Testis (tissue), 3 donors: ENCODE results near the gene ARAP1. TPM values are rescaled to one million over a fixed set of nuclear protein-coding genes. Genes with fewer than 3 reads are reported as not detected.

Experiments used
- DNase-seq: peaks from one replicate; pipeline ENCODE4 v3.0.0-alpha.2; 2019
- H3K27ac ChIP-seq, 2 donors: fragments of 200-600 bp; sonication (generic); one replicate each; pipeline ENCODE4 v1.5.1; 2019
- H3K27me3 ChIP-seq: fragments of 200-600 bp; sonication (generic); one replicate; pipeline ENCODE4 v1.5.1; 2019
- H3K36me3 ChIP-seq: fragments of 200-600 bp; sonication (generic); one replicate; pipeline ENCODE4 v1.5.1; 2017; ENCODE audit warnings: low read depth; ENCODE audit errors: missing control alignments
- H3K4me1 ChIP-seq: fragments of 200-600 bp; sonication (generic); one replicate; pipeline ENCODE4 v1.5.1; 2019
- H3K4me3 ChIP-seq, 2 donors: fragments of 200-600 bp; sonication (generic); one replicate each; pipeline ENCODE4 v1.5.1; 2017 to 2019
- H3K9me3 ChIP-seq: fragments of 200-600 bp; sonication (generic); one replicate; pipeline ENCODE4 v1.5.1; 2017
- POLR2A ChIP-seq: fragments of 450-650 bp; IDR thresholded peaks from one replicate; pipeline ENCODE4 v1.6.1; 2017; ENCODE audit warnings: antibody characterized with exemption, mild to moderate bottlenecking, moderate library complexity
- WGBS, 2 donors: methylation state at CpG; one replicate each; pipeline ENCODE4 v1.1.5; 2018; 5-methylcytosine and 5-hydroxymethylcytosine counted together
- intact Hi-C: fragments of 100-400 bp; cut with DNase I; formaldehyde crosslinking; loops from one replicate; pipeline ENCODE4 v1.15.1; 2023; ENCODE audit warnings: low total_unique reads
- polyA plus RNA-seq: library from polyadenylated mRNA; stranded (reverse); fragments of 350-450 nt; fragmentation: Illumina TruSeq; extraction: RNeasy Lipid Tissue Mini Kit (QIAGEN cat#74804); gene quantifications from one replicate; pipeline ENCODE4 v1.2.3, GENCODE V29; 2014; ENCODE audit warnings: low read depth, low replicate concordance; ENCODE audit not compliant: insufficient read depth
- total RNA-seq, 2 donors: library from RNA; depleted of rRNA; stranded (reverse); fragments of >200 nt; gene quantifications; one replicate each; pipeline ENCODE4 v1.2.3, GENCODE V29; 2016
- TF ChIP-seq, protein P1 (sequence below), 3 experiments: fragments of 450-650 bp in 2 of 3; fragments of 200-600 bp in 1 of 3; sonication (generic) in 1 of 3; IDR thresholded peaks; one replicate each; pipeline ENCODE4 v1.5.1; 2016 to 2019; ENCODE audit warnings: antibody characterized with exemption in 3 of 3, mild to moderate bottlenecking in 2 of 3, moderate library complexity in 1 of 3

Gene ARAP1
- total and polyA plus RNA-seq, 3 donors from 2014 or later = 46.9 to 88.3 (median 65.2) TPM

DNA sequence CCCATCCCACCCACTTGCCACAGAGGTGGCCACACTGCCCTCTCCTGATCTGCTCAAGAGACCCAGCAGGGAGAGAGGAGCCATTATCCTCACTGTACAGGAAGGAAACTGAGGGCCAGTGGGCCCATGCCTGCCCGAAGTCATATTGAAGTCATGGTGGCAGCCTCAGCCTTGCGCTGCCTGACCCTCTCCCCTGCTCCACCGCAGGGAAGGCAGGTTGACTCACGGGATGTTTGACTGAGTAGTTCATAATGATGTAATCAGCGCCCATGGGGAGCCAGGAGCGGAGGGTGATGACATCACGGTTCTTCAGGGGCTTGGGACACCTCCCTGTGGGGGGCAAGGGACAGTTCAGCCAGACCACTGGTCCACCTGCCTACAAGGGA lies 6.1 kb upstream of the ARAP1 start:
- Histone ChIP-seq H3K9me3 (no peaks in the 10 kb centered on the region), H3K4me3 (no peak overlapping the region), H3K27me3 (no peaks in the 10 kb centered on the region), H3K4me1 (no peaks in the 10 kb centered on the region), H3K36me3 (no peaks in the 10 kb centered on the region), H3K27ac (no peak overlapping the region)
- intact Hi-C loops = no loop called here
- WGBS, 2 donors = 96 to 100% methylated on average over 5 to 7 of the region's 7 CpGs
- DNase-seq = no peak
- TF ChIP-seq POLR2A = no peak
- TF ChIP-seq, protein P1, sequence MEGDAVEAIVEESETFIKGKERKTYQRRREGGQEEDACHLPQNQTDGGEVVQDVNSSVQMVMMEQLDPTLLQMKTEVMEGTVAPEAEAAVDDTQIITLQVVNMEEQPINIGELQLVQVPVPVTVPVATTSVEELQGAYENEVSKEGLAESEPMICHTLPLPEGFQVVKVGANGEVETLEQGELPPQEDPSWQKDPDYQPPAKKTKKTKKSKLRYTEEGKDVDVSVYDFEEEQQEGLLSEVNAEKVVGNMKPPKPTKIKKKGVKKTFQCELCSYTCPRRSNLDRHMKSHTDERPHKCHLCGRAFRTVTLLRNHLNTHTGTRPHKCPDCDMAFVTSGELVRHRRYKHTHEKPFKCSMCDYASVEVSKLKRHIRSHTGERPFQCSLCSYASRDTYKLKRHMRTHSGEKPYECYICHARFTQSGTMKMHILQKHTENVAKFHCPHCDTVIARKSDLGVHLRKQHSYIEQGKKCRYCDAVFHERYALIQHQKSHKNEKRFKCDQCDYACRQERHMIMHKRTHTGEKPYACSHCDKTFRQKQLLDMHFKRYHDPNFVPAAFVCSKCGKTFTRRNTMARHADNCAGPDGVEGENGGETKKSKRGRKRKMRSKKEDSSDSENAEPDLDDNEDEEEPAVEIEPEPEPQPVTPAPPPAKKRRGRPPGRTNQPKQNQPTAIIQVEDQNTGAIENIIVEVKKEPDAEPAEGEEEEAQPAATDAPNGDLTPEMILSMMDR (IDR thresholded peaks at IDR 0.05) = no peak

DNA sequence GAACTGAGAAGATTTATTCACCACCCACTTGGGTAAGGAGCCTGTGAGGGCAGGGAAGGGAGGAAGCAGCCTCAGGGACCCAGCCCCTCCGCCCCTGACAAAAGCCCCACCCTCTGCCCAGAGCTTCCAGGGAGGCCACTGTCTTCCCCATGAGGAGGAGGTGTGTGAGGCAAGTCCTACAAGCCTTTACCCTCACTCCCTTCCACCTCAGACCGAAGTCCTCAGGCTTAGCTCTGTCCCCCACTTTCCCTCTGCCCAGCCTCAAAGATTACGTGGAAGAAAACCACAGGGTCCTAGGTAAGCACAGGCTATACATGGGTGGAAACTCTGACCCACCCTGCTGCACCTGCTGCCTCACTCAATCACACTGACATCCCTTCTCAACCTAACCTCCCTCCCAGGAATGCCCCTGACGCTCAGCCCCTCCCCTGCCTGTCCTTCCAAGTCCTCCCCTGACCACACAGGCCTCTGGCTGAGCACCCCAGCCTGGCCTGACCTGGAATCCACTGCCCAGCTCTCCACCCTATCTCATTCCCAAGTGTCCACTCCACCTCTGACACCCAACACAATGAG lies 3.6 kb upstream of the ARAP1 start:
- intact Hi-C loops = no loop called here
- H3K27ac ChIP-seq = no peak overlapping the region
- no peak for TF ChIP-seq POLR2A
- TF ChIP-seq, protein P1 (IDR thresholded peaks at IDR 0.05) = no peak
- DNase-seq = no peak
- no peaks in the 10 kb centered on the region for H3K36me3 ChIP-seq
- no peaks in the 10 kb centered on the region for H3K27me3 ChIP-seq
- H3K4me1 ChIP-seq = no peaks in the 10 kb centered on the region
- no peak overlapping the region for H3K4me3 ChIP-seq
- H3K9me3 ChIP-seq = no peaks in the 10 kb centered on the region
- 86 to 90% methylated on average over 3 to 4 of the region's 4 CpGs for WGBS, 2 donors

GRCh38 chr11:72754544-72755155 lies 2.4 kb upstream of the ARAP1 start:
- TF ChIP-seq, protein P1 (IDR thresholded peaks at IDR 0.05) = no peak
- Histone ChIP-seq H3K4me3 (no peak overlapping the region), H3K27ac (no peak overlapping the region), H3K4me1 (no peaks in the 10 kb centered on the region), H3K9me3 (no peaks in the 10 kb centered on the region), H3K27me3 (no peaks in the 10 kb centered on the region), H3K36me3 (no peaks in the 10 kb centered on the region)
- no peak for DNase-seq
- intact Hi-C loops = no loop called here
- 64 to 79% methylated on average over 16 to 48 of the region's 48 CpGs for WGBS, 2 donors

GRCh38 chr11:72754149-72754543 lies 1.9 kb upstream of the ARAP1 start:
- H3K9me3 ChIP-seq = no peaks in the 10 kb centered on the region
- H3K36me3 ChIP-seq = no peaks in the 10 kb centered on the region
- intact Hi-C loops = no loop called here
- no peak overlapping the region for H3K4me3 ChIP-seq
- no peaks in the 10 kb centered on the region for H3K4me1 ChIP-seq
- H3K27me3 ChIP-seq = no peaks in the 10 kb centered on the region
- TF ChIP-seq, protein P1 (IDR thresholded peaks at IDR 0.05) = no peak
- TF ChIP-seq POLR2A = no peak
- no peak overlapping the region for H3K27ac ChIP-seq
- 79 to 89% methylated on average over 8 of the region's 8 CpGs for WGBS, 2 donors
- DNase-seq = no peak
